H9 (cell line): ENCODE data around the gene OPTC. TPM values are rescaled to one million over a fixed set of nuclear protein-coding genes. Genes with fewer than 3 reads are reported as not detected.
A peak's percentile ranks its signal among the peaks of the same experiment; 100 is the strongest.
"Not testable (repeated sequence)": the region's sequence is repeated elsewhere in the genome, so short reads cannot be mapped to it uniquely, and the experiment has no call there.

Experiments
- DNase-seq: peaks from one replicate; pipeline ENCODE4 v3.0.0-alpha.2; 2017
- H2AFZ ChIP-seq: one replicate; pipeline ENCODE4 v1.6.1; 2013; ENCODE audit warnings: mild to moderate bottlenecking, low read length, control low read depth, moderate library complexity
- H2AK5ac ChIP-seq: 2 replicates; pipeline ENCODE4 v1.6.1; 2013; ENCODE audit warnings: low read length, control low read depth, mixed read lengths; ENCODE audit not compliant: insufficient read length
- H2BK120ac ChIP-seq: one replicate; pipeline ENCODE4 v1.6.1; 2013; ENCODE audit warnings: low read depth, mild to moderate bottlenecking, low read length, control low read depth, inconsistent platforms; ENCODE audit not compliant: poor library complexity, severe bottlenecking
- H2BK12ac ChIP-seq: 2 replicates; pipeline ENCODE4 v1.6.1; 2013; ENCODE audit warnings: low read length, control low read depth, mixed read lengths, low read depth; ENCODE audit not compliant: insufficient read length
- H2BK15ac ChIP-seq: 2 replicates; pipeline ENCODE4 v1.6.1; 2013; ENCODE audit warnings: low read depth, low read length, control low read depth
- H2BK20ac ChIP-seq: one replicate; pipeline ENCODE4 v1.6.1; 2013; ENCODE audit warnings: low read depth, mild to moderate bottlenecking, low read length, control low read depth, inconsistent platforms; ENCODE audit not compliant: poor library complexity, severe bottlenecking
- H2BK5ac ChIP-seq: 2 replicates; pipeline ENCODE4 v1.6.1; 2013; ENCODE audit warnings: low read length, control low read depth, mixed read lengths; ENCODE audit not compliant: insufficient read length
- H3K14ac ChIP-seq: 2 replicates; pipeline ENCODE4 v1.6.1; 2013; ENCODE audit warnings: low read length, control low read depth; ENCODE audit not compliant: insufficient read depth
- H3K18ac ChIP-seq: 2 replicates; pipeline ENCODE4 v1.6.1; 2013; ENCODE audit warnings: low read depth, mild to moderate bottlenecking, mixed read lengths, low read length, control low read depth; ENCODE audit not compliant: insufficient read length
- H3K23ac ChIP-seq: 2 replicates; pipeline ENCODE4 v1.6.1; 2013; ENCODE audit warnings: low read length, control low read depth, mixed read lengths, low read depth; ENCODE audit not compliant: insufficient read length
- H3K23me2 ChIP-seq: 2 replicates; pipeline ENCODE4 v1.6.1; 2013; ENCODE audit warnings: low read depth, mild to moderate bottlenecking, mixed read lengths, low read length, control low read depth; ENCODE audit not compliant: insufficient read length, poor library complexity, severe bottlenecking
- H3K27ac ChIP-seq: 2 replicates; pipeline ENCODE4 v1.5.1; 2013; ENCODE audit warnings: low read length, control low read depth, mixed read lengths, low read depth; ENCODE audit not compliant: insufficient read length
- H3K27me3 ChIP-seq: 2 replicates; pipeline ENCODE4 v1.6.1; 2013; ENCODE audit warnings: low read length, control low read depth, inconsistent platforms; ENCODE audit not compliant: insufficient read depth
- H3K4ac ChIP-seq: 2 replicates; pipeline ENCODE4 v1.6.1; 2013; ENCODE audit warnings: low read depth, mild to moderate bottlenecking, control low read depth, inconsistent platforms, low read length, moderate library complexity
- H3K4me1 ChIP-seq: 2 replicates; pipeline ENCODE4 v1.6.1; 2013; ENCODE audit warnings: low read length, control low read depth, inconsistent platforms; ENCODE audit not compliant: insufficient read depth
- H3K4me2 ChIP-seq: 2 replicates; pipeline ENCODE4 v1.6.1; 2013; ENCODE audit warnings: low read length, control low read depth, mixed read lengths; ENCODE audit not compliant: insufficient read length, insufficient read depth
- H3K56ac ChIP-seq: 2 replicates; pipeline ENCODE4 v1.6.1; 2013; ENCODE audit warnings: low read depth, mild to moderate bottlenecking, mixed read lengths, low read length, control low read depth; ENCODE audit not compliant: insufficient read length
- H3K79me1 ChIP-seq: 2 replicates; pipeline ENCODE4 v1.6.1; 2013; ENCODE audit warnings: low read depth, mild to moderate bottlenecking, moderate library complexity, low read length, control low read depth, inconsistent platforms; ENCODE audit not compliant: insufficient read depth, poor library complexity, severe bottlenecking
- H3K79me2 ChIP-seq: 2 replicates; pipeline ENCODE4 v1.6.1; 2013; ENCODE audit warnings: low read length, control low read depth, inconsistent platforms; ENCODE audit not compliant: insufficient read depth
- H3K9ac ChIP-seq: 2 replicates; pipeline ENCODE4 v1.6.1; 2013; ENCODE audit warnings: low read length, control low read depth, mixed read lengths; ENCODE audit not compliant: insufficient read length; ENCODE audit errors: extremely low read depth
- H3K9me3 ChIP-seq: one replicate; pipeline ENCODE4 v1.6.1; 2013; ENCODE audit warnings: low read depth, low read length, inconsistent platforms; ENCODE audit not compliant: control insufficient read depth
- H3T11ph ChIP-seq: one replicate; pipeline ENCODE4 v1.6.1; 2013; ENCODE audit warnings: mild to moderate bottlenecking, low read length, control low read depth, inconsistent platforms
- H4K20me1 ChIP-seq: one replicate; pipeline ENCODE4 v1.6.1; 2013; ENCODE audit not compliant: control insufficient read depth, insufficient read length, insufficient read depth
- H4K5ac ChIP-seq: 2 replicates; pipeline ENCODE4 v1.6.1; 2013; ENCODE audit warnings: low read depth, mild to moderate bottlenecking, mixed read lengths, low read length, control low read depth; ENCODE audit not compliant: insufficient read length
- H4K8ac ChIP-seq: replicated peaks from 2 replicates; pipeline ENCODE4 v1.6.1; 2013; ENCODE audit warnings: low read length, control low read depth, mixed read lengths, low read depth; ENCODE audit not compliant: insufficient read length
- H4K91ac ChIP-seq: 2 replicates; pipeline ENCODE4 v1.6.1; 2013; ENCODE audit warnings: low read depth, mild to moderate bottlenecking, moderate library complexity, mixed read lengths, low read length, control low read depth; ENCODE audit not compliant: insufficient read length
- H3K27ac Mint-ChIP-seq, 3 experiments: 2 replicates in 2 of 3; 3 replicates in 1 of 3; pipeline ENCODE4 v1.8.0; 2020 to 2021; ENCODE audit warnings: mixed read lengths in 3 of 3, mild to moderate bottlenecking in 1 of 3, moderate library complexity in 1 of 3
- H3K27me3 Mint-ChIP-seq: 2 replicates; pipeline ENCODE4 v1.8.0; 2021; ENCODE audit warnings: low read depth, mild to moderate bottlenecking, moderate library complexity, mixed read lengths
- H3K36me3 Mint-ChIP-seq, 3 experiments: 2 replicates in 2 of 3; 3 replicates in 1 of 3; pipeline ENCODE4 v1.8.0; 2020 to 2021; ENCODE audit warnings: low read depth in 3 of 3, mixed read lengths in 3 of 3; ENCODE audit not compliant: insufficient read depth in 1 of 3
- H3K4me1 Mint-ChIP-seq, 2 experiments: 2 replicates each; pipeline ENCODE4 v1.8.0; 2020; ENCODE audit warnings: mixed read lengths in 2 of 2
- H3K4me3 Mint-ChIP-seq, 2 experiments: 2 replicates in 1 of 2; 3 replicates in 1 of 2; pipeline ENCODE4 v1.8.0; 2020 to 2021; ENCODE audit warnings: mild to moderate bottlenecking in 2 of 2, mixed read lengths in 2 of 2, moderate library complexity in 1 of 2
- H3K9me3 Mint-ChIP-seq, 2 experiments: 2 replicates in 1 of 2; 3 replicates in 1 of 2; pipeline ENCODE4 v1.8.0; 2020; ENCODE audit warnings: mild to moderate bottlenecking in 2 of 2, mixed read lengths in 2 of 2, moderate library complexity in 1 of 2
- CTCF ChIP-seq: fragments of 200-600 bp; sonication (generic); conservative IDR thresholded peaks from 3 replicates; pipeline ENCODE4 v1.8.0; 2021; ENCODE audit warnings: antibody characterized with exemption, mild to moderate bottlenecking
- WGBS: extraction: QIAGEN DNeasy Blood & Tissue Kit; methylation state at CpG from one replicate; pipeline ENCODE4 v1.1.7; 2013; ENCODE audit warnings: missing lambda C conversion rate, low lambda C conversion rate, mixed read lengths; ENCODE audit not compliant: insufficient read length; ENCODE audit errors: extremely low coverage; 5-methylcytosine and 5-hydroxymethylcytosine counted together
- total RNA-seq: library from RNA; stranded (reverse); gene quantifications from 2 replicates; pipeline ENCODE4 v1.2.1, GENCODE V29; 2021

OPTC gene
- total RNA-seq, 1 experiment from 2014 or later: 1.1 TPM

GRCh38 chr1:203517426-203518110 lies 23.6 kb downstream of the OPTC start:
- Histone ChIP-seq H2BK12ac (no peak overlapping the region), H3K18ac (no peak overlapping the region), H4K5ac (no peak overlapping the region), H2BK15ac (no peak overlapping the region), H2BK5ac (no peak overlapping the region), H2BK120ac (no peak overlapping the region), H2AK5ac (no peak overlapping the region), H3K9ac (no peak overlapping the region), H3K9me3 (no peaks in the 10 kb centered on the region), H4K8ac (no peak overlapping the region), H3K79me2 (no peaks in the 10 kb centered on the region), H3K4ac (no peak overlapping the region), H3K56ac (no peak overlapping the region), H3K23me2 (peaks cover 7% of the 10 kb centered on the region), H3K4me1 (peaks cover 23% of the 10 kb centered on the region; the same call in 1 of the 2 replicates), H3T11ph (no peak overlapping the region), H3K14ac (no peak overlapping the region), H3K23ac (no peak overlapping the region), H3K27ac (no peak overlapping the region), H4K20me1 (no peaks in the 10 kb centered on the region), H4K91ac (no peak overlapping the region), H3K4me2 (no peak overlapping the region), H2BK20ac (no peak overlapping the region), H3K79me1 (no peaks in the 10 kb centered on the region), H3K27me3 (peaks cover 18% of the 10 kb centered on the region; the same call in 1 of the 2 replicates), H2AFZ (no peak overlapping the region)
- peaks cover 0 to 6% of the 10 kb centered on the region in 2 experiments; a peak in 2 of 5 replicates for H3K9me3 Mint-ChIP-seq
- peak overlapping the region in 1 of 3 experiments; percentile 36; a peak in 1 of 7 replicates for H3K27ac Mint-ChIP-seq
- H3K4me3 Mint-ChIP-seq: no peak overlapping the region
- H3K36me3 Mint-ChIP-seq: no peaks in the 10 kb centered on the region
- no peak for TF ChIP-seq CTCF
- peak; percentile 60 for DNase-seq
- H3K4me1 Mint-ChIP-seq: peaks cover 81 to 85% of the 10 kb centered on the region in 2 experiments
- H3K27me3 Mint-ChIP-seq: peaks cover 92% of the 10 kb centered on the region
- WGBS: no CpG with 5 or more reads among the region's 11 CpGs

- not testable (repeated sequence) for H3K9me3 ChIP-seq, H3K18ac ChIP-seq, H3K36me3 Mint-ChIP-seq, H3K4ac ChIP-seq, H3K79me1 ChIP-seq, H2AFZ ChIP-seq, H3K9me3 Mint-ChIP-seq, H2BK12ac ChIP-seq, H3K27ac Mint-ChIP-seq, H3K4me3 Mint-ChIP-seq, H3K79me2 ChIP-seq, H3K23me2 ChIP-seq, H2BK120ac ChIP-seq, H3T11ph ChIP-seq, DNase-seq, H2BK5ac ChIP-seq, H4K91ac ChIP-seq, H3K23ac ChIP-seq, H3K27ac ChIP-seq, H4K5ac ChIP-seq, H2BK15ac ChIP-seq, H3K9ac ChIP-seq, H4K8ac ChIP-seq, H2AK5ac ChIP-seq, H2BK20ac ChIP-seq, H4K20me1 ChIP-seq, H3K56ac ChIP-seq, H3K14ac ChIP-seq
- WGBS: no CpG with 5 or more reads among the region's 4 CpGs
- peaks cover 81 to 85% of the 10 kb centered on the region in 2 experiments for H3K4me1 Mint-ChIP-seq
- Histone ChIP-seq H3K4me2 (peak overlapping the region; percentile 58), H3K4me1 (peaks cover 21% of the 10 kb centered on the region; the same call in 1 of the 2 replicates), H3K27me3 (peaks cover 15% of the 10 kb centered on the region; the same call in 1 of the 2 replicates)
- peaks cover 91% of the 10 kb centered on the region for H3K27me3 Mint-ChIP-seq
These were observed 24.2 kb downstream of the OPTC start for GRCh38 chr1:203518139-203518538.
